Measurements from ENCODE around the gene NCOR1.
"Not testable (repeated sequence)": the region's sequence is repeated elsewhere in the genome, so short reads cannot be mapped to it uniquely, and the experiment has no call there.

Gene NCOR1

GRCh38 chr17:16215273-16215964 lies at the start of gene NCOR1:
Gene NCOR1, minus strand, starts transcription at chr17:16215534. Its CDS starts 20,965 bp downstream, at chr17:16194569.
- in situ Hi-C loops (cut with MboI; ENCODE audit: low sequenced_read_pairs): no loop called here

GRCh38 chr17:16262201-16262600 lies 46.9 kb upstream of the NCOR1 start:
- in situ Hi-C loops (cut with MboI; ENCODE audit: low sequenced_read_pairs): no loop called here

- in situ Hi-C loops (cut with MboI; ENCODE audit: low sequenced_read_pairs): no loop called here
These were observed 45.7 kb upstream of the NCOR1 start for GRCh38 chr17:16261049-16261448.

GRCh38 chr17:16259926-16260325 lies 44.6 kb upstream of the NCOR1 start:
- in situ Hi-C loops (cut with MboI; ENCODE audit: low sequenced_read_pairs): no loop called here

GRCh38 chr17:16258901-16259300 lies 43.6 kb upstream of the NCOR1 start:
- in situ Hi-C loops (cut with MboI; ENCODE audit: low sequenced_read_pairs): no loop called here

- in situ Hi-C loops (cut with MboI; ENCODE audit: low sequenced_read_pairs): no loop called here
These were observed 40.2 kb upstream of the NCOR1 start for GRCh38 chr17:16255481-16255921.

GRCh38 chr17:16254773-16255400 lies 39.6 kb upstream of the NCOR1 start:
- in situ Hi-C loops (cut with MboI; ENCODE audit: low sequenced_read_pairs): no loop called here

GRCh38 chr17:16251556-16251955 lies 36.2 kb upstream of the NCOR1 start:
- in situ Hi-C loops (cut with MboI; ENCODE audit: low sequenced_read_pairs): no loop called here

GRCh38 chr17:16251043-16251442 lies 35.7 kb upstream of the NCOR1 start:
- in situ Hi-C loops (cut with MboI; ENCODE audit: low sequenced_read_pairs): no loop called here

- in situ Hi-C loops (cut with MboI; ENCODE audit: low sequenced_read_pairs): no loop called here
These were observed 35.3 kb upstream of the NCOR1 start for GRCh38 chr17:16250635-16251034.

GRCh38 chr17:16247586-16247984 lies 32.3 kb upstream of the NCOR1 start:
- in situ Hi-C loops (cut with MboI; ENCODE audit: low sequenced_read_pairs): no loop called here

- in situ Hi-C loops (cut with MboI; ENCODE audit: low sequenced_read_pairs): no loop called here
These were observed 28.6 kb upstream of the NCOR1 start for GRCh38 chr17:16243801-16244567.

GRCh38 chr17:16243385-16243784 lies 28.1 kb upstream of the NCOR1 start:
- in situ Hi-C loops (cut with MboI; ENCODE audit: low sequenced_read_pairs): no loop called here

- in situ Hi-C loops (cut with MboI; ENCODE audit: low sequenced_read_pairs): no loop called here
These were observed 26.6 kb upstream of the NCOR1 start for GRCh38 chr17:16241906-16242399.

- in situ Hi-C loops (cut with MboI; ENCODE audit: low sequenced_read_pairs): no loop called here
These were observed 24.6 kb upstream of the NCOR1 start for GRCh38 chr17:16239931-16240330.

GRCh38 chr17:16232391-16232790 lies 17.1 kb upstream of the NCOR1 start:
- in situ Hi-C loops (cut with MboI; ENCODE audit: low sequenced_read_pairs): no loop called here

- in situ Hi-C loops (cut with MboI; ENCODE audit: low sequenced_read_pairs): not testable (repeated sequence)
These were observed 14.7 kb upstream of the NCOR1 start for GRCh38 chr17:16229912-16230561.

- in situ Hi-C loops (cut with MboI; ENCODE audit: low sequenced_read_pairs): no loop called here
These were observed 7.1 kb upstream of the NCOR1 start for GRCh38 chr17:16222406-16222805.

GRCh38 chr17:16217002-16217635 lies 1.8 kb upstream of the NCOR1 start, which contains the start of gene PIGL:
Gene PIGL, plus strand, starts transcription at chr17:16217210. Its CDS starts 17 bp downstream, at chr17:16217227.
- in situ Hi-C loops (cut with MboI; ENCODE audit: low sequenced_read_pairs): no loop called here

- in situ Hi-C loops (cut with MboI; ENCODE audit: low sequenced_read_pairs): not testable (repeated sequence)
These were observed 1.1 kb upstream of the NCOR1 start for GRCh38 chr17:16216341-16217001.

Data from hTERT RPE-1 (cell line).